Glomerular endothelial cell (primary cell): Measurements from ENCODE around the gene NUDT22. TPM values are rescaled to one million over a fixed set of nuclear protein-coding genes. Genes with fewer than 3 reads are reported as not detected.

Experiments
- DNase-seq: peaks from one replicate; pipeline ENCODE4 v3.0.0-alpha.2; 2011; ENCODE audit warnings: low read depth, low spot score; ENCODE audit errors: extremely low read depth
- total RNA-seq: library from RNA; depleted of rRNA; stranded (reverse); fragments of >200 nt; gene quantifications from 2 replicates; pipeline ENCODE4 v1.2.3, GENCODE V29; 2015

Gene NUDT22
- total RNA-seq, 1 donor from 2014 or later = 53.5 TPM

GRCh38 chr11:64226507-64227051 is 505 bp downstream of the NUDT22 start:
- DNase-seq = no peak

DNA sequence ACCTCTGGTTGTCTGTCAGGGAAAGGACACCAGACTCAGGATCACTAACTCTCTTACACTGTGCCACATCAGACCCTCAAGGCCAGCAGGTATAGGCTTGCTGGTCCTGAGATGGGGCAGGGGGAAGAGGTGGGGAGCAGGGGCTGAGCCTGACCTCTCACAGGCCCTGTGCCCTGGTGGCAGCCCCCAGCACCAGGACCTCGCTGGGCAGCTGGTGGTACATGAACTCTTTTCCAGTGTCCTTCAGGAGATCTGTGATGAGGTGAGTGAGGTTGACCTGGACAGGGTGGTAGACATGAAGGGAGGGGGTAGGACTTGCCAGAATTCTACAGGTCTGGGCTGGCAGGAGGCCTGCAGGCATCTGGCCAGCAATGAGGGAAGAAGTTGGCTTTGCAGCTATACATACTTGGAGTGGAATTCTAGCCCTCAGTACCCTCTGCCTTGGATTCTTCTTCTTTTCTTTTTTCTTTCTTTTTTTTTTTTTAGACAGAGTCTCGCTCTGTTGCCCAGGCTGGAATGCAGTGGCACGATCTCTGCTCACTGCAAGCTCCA is 1.4 kb downstream of the NUDT22 start:
- no peak for DNase-seq

GRCh38 chr11:64229090-64229743 is 3.1 kb downstream of the NUDT22 start:
- no peak for DNase-seq

GRCh38 chr11:64229744-64230170 is 3.7 kb downstream of the NUDT22 start:
- DNase-seq = no peak

GRCh38 chr11:64230171-64230984 is 4.3 kb downstream of the NUDT22 start, which contains the start of gene DNAJC4:
Gene DNAJC4, plus strand, starts transcription at chr11:64230548. Its CDS starts 307 bp downstream, at chr11:64230855.
- no peak for DNase-seq

- no peak for DNase-seq
These were observed 4.9 kb downstream of the NUDT22 start for GRCh38 chr11:64230985-64231365.

GRCh38 chr11:64231546-64231945 is 5.5 kb downstream of the NUDT22 start:
- no peak for DNase-seq

DNA sequence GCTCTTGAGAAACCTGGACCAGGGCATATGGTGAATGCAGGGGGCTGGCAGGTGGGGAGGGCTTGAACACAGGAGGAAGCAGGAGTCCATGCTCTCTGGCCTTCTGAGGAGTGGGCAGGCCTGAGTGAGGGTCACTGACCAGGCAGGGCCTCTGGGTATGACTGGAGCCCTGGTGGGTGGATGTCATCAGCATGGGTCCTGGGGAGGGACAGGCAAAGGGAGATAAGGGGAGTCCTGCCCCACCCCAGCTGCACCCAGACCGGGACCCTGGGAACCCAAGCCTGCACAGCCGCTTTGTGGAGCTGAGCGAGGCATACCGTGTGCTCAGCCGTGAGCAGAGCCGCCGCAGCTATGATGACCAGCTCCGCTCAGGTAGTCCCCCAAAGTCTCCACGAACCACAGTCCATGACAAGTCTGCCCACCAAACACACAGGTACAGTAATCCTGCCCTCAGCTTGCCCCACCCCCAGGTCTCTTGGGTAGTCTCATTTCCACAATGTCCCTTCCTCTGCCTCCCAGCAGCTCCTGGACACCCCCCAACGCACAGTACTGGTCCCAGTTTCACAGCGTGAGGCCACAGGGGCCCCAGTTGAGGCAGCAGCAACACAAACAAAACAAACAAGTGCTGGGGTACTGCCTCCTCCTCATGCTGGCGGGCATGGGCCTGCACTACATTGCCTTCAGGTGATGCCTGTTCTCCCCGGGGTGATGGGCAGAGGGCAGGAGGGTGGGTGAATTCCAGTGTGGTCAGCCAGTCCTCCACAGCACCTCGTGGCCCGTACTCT is 6.3 kb downstream of the NUDT22 start:
- DNase-seq = no peak

DNA sequence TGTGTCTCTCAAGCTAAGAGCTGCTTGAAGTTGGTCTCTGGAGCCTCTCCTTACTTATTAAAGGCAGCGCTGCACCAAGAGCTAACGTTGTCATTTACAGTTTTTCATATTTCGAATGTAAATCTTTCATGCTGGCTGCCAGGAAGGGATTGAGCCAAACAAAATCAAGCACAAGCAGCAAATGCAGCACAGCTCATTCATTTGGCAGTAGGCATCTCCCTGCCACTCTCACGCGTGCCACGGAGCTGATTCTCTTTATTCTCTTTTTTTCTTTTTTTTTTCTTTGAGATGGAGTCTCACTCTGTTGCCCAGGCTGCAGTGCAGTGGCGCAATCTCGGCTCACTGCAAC is 6.9 kb downstream of the NUDT22 start:
- DNase-seq = no peak

GRCh38 chr11:64233913-64234586 is 8.0 kb downstream of the NUDT22 start, which contains the start of gene VEGFB:
Gene VEGFB, plus strand, starts transcription at chr11:64234584. Its CDS starts 250 bp downstream, at chr11:64234834.
- DNase-seq = no peak

- no peak for DNase-seq
These were observed 8.7 kb downstream of the NUDT22 start for GRCh38 chr11:64234647-64235379.

- no peak for DNase-seq
These were observed 9.5 kb downstream of the NUDT22 start for GRCh38 chr11:64235437-64236161.

GRCh38 chr11:64237484-64237951 is 11.4 kb downstream of the NUDT22 start:
- DNase-seq = no peak

GRCh38 chr11:64238076-64238475 is 12.0 kb downstream of the NUDT22 start:
- DNase-seq = no peak

- no peak for DNase-seq
These were observed 12.9 kb downstream of the NUDT22 start for GRCh38 chr11:64238999-64239398.

- DNase-seq = no peak
These were observed 13.8 kb downstream of the NUDT22 start for GRCh38 chr11:64239662-64240434.

DNA sequence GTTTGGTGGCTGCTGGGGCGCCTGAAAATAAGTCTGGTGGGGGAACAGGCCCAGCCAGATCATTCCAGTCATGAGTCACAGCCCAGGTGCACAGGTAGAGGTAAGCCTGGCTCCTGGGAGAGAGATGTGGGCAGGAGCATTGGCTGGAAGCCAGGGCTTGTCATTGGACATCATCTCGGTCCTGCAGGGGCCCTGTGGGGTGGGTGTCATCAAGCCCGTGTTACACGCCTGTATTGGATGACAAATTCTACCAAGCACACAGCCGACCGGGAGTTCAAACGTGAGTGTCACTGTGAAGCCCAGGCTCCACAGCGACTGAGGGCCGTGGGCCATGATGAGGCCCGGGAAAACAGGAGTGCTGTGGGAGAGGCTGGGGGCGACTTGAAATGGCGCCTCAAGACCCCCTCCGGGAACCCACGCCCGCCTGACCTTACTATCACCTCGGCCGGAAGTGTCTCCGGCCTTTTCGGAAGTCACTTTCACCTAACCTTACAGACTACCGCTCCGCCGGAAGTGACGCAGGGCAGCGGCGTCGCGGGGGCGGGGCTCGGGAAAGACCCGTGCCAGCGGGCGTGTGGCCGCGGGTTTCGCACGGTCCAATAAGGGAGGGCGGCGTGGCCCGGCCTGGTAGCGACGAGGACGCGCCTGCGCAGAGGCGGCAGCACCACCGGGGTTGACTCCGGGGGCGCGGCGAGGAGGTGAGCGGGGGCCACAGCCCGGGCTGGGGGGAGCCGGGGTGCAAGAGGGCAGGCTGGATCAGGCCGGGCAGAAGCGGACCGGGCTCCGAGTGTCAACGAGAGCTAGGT is 14.6 kb downstream of the NUDT22 start, which contains the start of gene FKBP2:
Gene FKBP2 (plus strand): TSS at position 661 of the 806 bp plus-strand sequence. CDS start 1,293 bp downstream, outside the sequence.
- DNase-seq = peak; percentile 55
